Measurements from ENCODE around the gene ACTR2.
"Not testable (repeated sequence)": the region's sequence is repeated elsewhere in the genome, so short reads cannot be mapped to it uniquely, and the experiment has no call there.

ACTR2 gene

DNA sequence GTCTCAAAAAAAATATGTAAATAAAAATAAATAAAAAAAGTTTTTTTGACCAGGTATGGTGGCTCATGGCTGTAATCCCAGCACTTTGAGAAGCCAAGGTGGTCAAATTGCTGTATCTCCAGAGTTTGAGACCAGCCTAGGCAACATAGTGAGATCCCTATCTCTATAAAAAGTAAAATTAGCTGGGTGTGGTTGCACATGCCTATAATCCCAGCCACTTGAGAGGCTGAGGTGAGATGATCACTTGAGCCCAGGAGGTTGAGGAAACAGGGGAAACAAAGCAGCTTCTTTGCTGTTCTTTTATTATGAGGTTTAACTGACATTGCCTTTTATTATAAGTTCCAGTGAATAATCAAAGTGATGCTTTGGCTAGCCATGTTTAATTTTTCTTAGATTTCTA lies 25.0 kb downstream of the ACTR2 start:
- in situ Hi-C loops (cut with HindIII; ENCODE audit: low sequenced_read_pairs): no loop called here
- TF ChIP-seq, protein P1, sequence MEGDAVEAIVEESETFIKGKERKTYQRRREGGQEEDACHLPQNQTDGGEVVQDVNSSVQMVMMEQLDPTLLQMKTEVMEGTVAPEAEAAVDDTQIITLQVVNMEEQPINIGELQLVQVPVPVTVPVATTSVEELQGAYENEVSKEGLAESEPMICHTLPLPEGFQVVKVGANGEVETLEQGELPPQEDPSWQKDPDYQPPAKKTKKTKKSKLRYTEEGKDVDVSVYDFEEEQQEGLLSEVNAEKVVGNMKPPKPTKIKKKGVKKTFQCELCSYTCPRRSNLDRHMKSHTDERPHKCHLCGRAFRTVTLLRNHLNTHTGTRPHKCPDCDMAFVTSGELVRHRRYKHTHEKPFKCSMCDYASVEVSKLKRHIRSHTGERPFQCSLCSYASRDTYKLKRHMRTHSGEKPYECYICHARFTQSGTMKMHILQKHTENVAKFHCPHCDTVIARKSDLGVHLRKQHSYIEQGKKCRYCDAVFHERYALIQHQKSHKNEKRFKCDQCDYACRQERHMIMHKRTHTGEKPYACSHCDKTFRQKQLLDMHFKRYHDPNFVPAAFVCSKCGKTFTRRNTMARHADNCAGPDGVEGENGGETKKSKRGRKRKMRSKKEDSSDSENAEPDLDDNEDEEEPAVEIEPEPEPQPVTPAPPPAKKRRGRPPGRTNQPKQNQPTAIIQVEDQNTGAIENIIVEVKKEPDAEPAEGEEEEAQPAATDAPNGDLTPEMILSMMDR (IDR thresholded peaks at IDR 0.05; ENCODE audit: low read depth, low read length, missing control alignments): no peak
- H3K4me3 ChIP-seq (ENCODE audit: low read depth, low read length): no peak overlapping the region
- DNase-seq (ENCODE audit: low read depth): no peak

DNA sequence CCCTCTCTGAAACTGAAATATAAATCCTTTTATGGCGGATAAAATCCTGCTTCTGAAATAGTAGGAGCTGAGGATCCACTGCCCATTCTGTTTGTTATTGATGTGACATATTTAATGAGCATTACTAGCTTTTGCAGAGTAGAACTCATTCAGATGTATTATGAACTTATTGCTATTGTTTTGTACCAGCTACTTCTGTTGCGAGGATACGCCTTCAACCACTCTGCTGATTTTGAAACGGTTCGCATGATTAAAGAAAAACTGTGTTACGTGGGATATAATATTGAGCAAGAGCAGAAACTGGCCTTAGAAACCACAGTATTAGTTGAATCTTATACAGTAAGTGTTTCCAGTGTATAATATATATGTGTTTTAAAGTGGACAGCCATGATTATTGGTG lies 27.7 kb downstream of the ACTR2 start:
- DNase-seq (ENCODE audit: low read depth): no peak
- in situ Hi-C loops (cut with HindIII; ENCODE audit: low sequenced_read_pairs): no loop called here
- TF ChIP-seq, protein P1 (IDR thresholded peaks at IDR 0.05; ENCODE audit: low read depth, low read length, missing control alignments): no peak

DNA sequence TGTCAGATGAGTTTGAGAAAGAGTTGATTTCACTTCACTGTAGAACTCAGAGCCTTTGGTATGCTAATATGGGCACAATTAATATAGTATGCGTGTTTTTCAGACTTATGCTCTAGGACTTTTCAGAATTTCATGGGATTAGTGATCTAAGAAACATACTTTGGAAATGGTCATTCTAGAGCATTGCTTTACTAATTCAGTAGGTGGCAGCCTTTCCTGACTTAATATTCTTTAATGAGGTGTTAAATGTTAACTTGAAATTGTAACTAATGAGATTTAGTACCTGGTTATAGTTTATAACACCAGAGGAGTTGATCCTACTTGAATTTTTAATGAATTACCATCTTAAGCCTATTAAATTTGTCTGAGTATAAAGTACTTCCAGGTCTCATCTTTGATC lies 28.4 kb downstream of the ACTR2 start:
- no peak for DNase-seq (ENCODE audit: low read depth)
- no peak overlapping the region for H3K4me3 ChIP-seq (ENCODE audit: low read depth, low read length)
- in situ Hi-C loops (cut with HindIII; ENCODE audit: low sequenced_read_pairs): no loop called here
- TF ChIP-seq, protein P1 (IDR thresholded peaks at IDR 0.05; ENCODE audit: low read depth, low read length, missing control alignments): no peak

More for the DNA sequence above, 27.7 kb downstream of the ACTR2 start:
- H3K4me3 ChIP-seq (ENCODE audit: low read depth, low read length): no peak overlapping the region

DNA sequence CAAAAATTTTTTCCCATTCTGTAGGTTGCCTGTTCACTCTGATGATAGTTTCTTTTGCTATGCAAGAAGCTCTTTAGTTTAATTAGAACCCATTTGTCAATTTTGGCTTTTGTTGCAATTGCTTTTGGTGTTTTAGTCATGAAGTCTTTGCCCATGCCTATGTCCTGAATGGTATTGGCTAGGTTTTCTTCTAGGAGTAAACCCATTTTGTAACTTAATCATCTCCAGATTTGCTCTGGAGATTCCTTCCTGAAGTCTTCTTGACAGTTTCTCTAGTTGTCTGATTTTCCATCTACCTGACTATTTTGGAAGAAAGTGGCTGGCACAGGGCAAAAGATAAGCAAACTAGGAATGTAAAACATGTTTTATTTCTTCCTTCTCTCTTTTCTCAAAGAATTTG lies 30.2 kb downstream of the ACTR2 start:
- DNase-seq (ENCODE audit: low read depth); in situ Hi-C loops (cut with HindIII; ENCODE audit: low sequenced_read_pairs); H3K4me3 ChIP-seq (ENCODE audit: low read depth, low read length): not testable (repeated sequence)

DNA sequence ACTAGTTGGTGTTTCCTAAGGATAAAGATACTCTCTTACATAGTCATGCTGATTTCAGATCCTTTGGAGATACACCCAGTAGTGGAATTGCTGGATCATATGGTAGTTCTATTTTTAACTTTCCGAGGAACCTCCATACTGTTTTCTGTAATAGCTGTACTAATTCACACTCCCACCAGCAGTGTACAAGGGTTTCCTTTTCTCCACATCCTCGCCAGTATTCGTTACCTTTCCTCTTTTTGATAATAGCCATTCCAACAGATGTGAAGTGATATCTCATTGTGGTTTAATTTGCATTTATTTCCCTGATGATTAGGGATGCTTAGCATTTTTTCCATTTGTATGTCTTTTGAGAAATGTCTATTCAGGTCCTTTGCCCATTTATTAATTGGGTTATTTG lies 34.0 kb downstream of the ACTR2 start:
- no peak for DNase-seq (ENCODE audit: low read depth)
- no peak overlapping the region for H3K4me3 ChIP-seq (ENCODE audit: low read depth, low read length)
- TF ChIP-seq, protein P1 (IDR thresholded peaks at IDR 0.05; ENCODE audit: low read depth, low read length, missing control alignments): no peak
- in situ Hi-C loops (cut with HindIII; ENCODE audit: low sequenced_read_pairs): no loop called here

DNA sequence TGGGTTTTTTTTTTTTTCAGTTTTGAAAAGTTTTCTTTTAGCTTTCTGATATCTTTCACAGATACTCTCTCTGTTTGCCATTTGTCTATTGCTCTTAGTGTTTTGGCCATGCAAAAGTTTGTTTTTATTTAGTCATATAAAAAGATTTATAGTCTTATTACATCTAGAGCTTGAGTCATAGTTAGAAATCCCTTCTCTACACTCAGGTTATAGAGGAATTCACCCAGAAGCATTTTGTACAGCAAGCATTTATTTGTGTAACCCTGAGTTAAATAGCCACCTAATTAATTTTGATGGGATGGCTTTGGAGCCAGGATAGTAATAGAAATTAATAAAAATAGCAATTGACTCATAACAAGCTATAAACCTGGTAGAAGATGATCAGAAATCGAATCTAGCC lies 35.6 kb downstream of the ACTR2 start:
- TF ChIP-seq, protein P1 (IDR thresholded peaks at IDR 0.05; ENCODE audit: low read depth, low read length, missing control alignments): no peak
- no peak for DNase-seq (ENCODE audit: low read depth)
- H3K4me3 ChIP-seq (ENCODE audit: low read depth, low read length): no peak overlapping the region
- in situ Hi-C loops (cut with HindIII; ENCODE audit: low sequenced_read_pairs): no loop called here

DNA sequence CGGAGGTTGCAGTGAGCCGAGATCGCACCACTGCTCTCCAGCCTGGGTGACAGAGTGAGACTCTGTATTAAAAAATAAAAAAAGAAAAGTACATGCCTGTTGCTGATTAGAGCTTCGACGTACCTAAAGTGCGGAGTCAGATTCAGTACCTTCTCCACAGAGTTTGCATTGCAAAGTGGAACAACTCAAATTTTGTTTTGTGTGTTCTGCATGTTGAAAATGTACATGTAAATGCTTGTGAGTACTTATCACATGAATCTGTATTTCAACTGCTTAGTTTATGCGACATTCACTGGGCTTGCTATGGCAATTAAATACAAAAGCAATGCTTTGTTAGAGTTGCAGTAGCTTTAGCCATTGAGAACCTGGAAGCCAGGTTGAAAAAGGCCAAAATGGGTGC lies 36.4 kb downstream of the ACTR2 start:
- DNase-seq (ENCODE audit: low read depth): no peak
- H3K4me3 ChIP-seq (ENCODE audit: low read depth, low read length): no peak overlapping the region
- TF ChIP-seq, protein P1 (IDR thresholded peaks at IDR 0.05; ENCODE audit: low read depth, low read length, missing control alignments): no peak
- in situ Hi-C loops (cut with HindIII; ENCODE audit: low sequenced_read_pairs): no loop called here

All from astrocyte of the cerebellum (primary cell).